HEK293 (cell line): ENCODE results near the gene EPHX1.

ENCODE experiments used
- CTCF ChIA-PET: fragments of 350-600 bp; formaldehyde crosslinking; extraction: SDS; loops from one replicate; lab custom pipeline; 2021; ENCODE audit warnings: antibody characterized with exemption; lab: Yijun Ruan, JAX
- POLR2A ChIA-PET: fragments of 300-600 bp; formaldehyde crosslinking; extraction: SDS; loops from one replicate; lab custom pipeline; 2020; ENCODE audit warnings: antibody characterized with exemption, inconsistent platforms; lab: Yijun Ruan, JAX
- H3K27ac ChIP-seq: fragments of 200-500 bp; sonication (Bioruptor generic); 2 replicates; pipeline ENCODE4 v1.5.1; 2014; ENCODE audit warnings: low read depth, low read length, control low read depth, inconsistent platforms; ENCODE audit errors: extremely low read depth
- H3K36me3 ChIP-seq, 2 experiments: fragments of 200-500 bp in 1 of 2; sonication (Bioruptor generic) in 1 of 2; 1 replicate in 1 of 2; 2 replicates in 1 of 2; pipeline ENCODE4 v1.5.1; 2014 to 2017; ENCODE audit warnings: inconsistent platforms in 2 of 2, low read length in 2 of 2; ENCODE audit not compliant: control insufficient read depth in 2 of 2, insufficient read depth in 1 of 2
- H3K4me1 ChIP-seq: fragments of 200-500 bp; sonication (Bioruptor generic); 2 replicates; pipeline ENCODE4 v1.5.1; 2014; ENCODE audit warnings: mild to moderate bottlenecking, low read length, inconsistent platforms; ENCODE audit not compliant: control insufficient read depth, insufficient read depth
- H3K4me3 ChIP-seq: 2 replicates; pipeline ENCODE4 v1.5.1; 2011; ENCODE audit warnings: low read depth, mild to moderate bottlenecking, control low read depth, low read length, moderate library complexity
- H3K9me3 ChIP-seq: fragments of 200-500 bp; sonication (Bioruptor generic); 2 replicates; pipeline ENCODE4 v1.5.1; 2014; ENCODE audit warnings: low read depth, low read length, inconsistent platforms; ENCODE audit not compliant: control insufficient read depth, insufficient read depth
- BCL6B ChIP-seq: fragments of 450-650 bp; formaldehyde crosslinking; IDR thresholded peaks from 2 replicates; pipeline ENCODE4 v1.5.1; 2017; ENCODE audit warnings: missing biosample characterization, missing genetic modification characterization
- GLIS1 ChIP-seq: fragments of 450-650 bp; formaldehyde crosslinking; IDR thresholded peaks from 2 replicates; pipeline ENCODE4 v1.5.1; 2016; ENCODE audit warnings: missing biosample characterization, missing genetic modification characterization
- IKZF3 ChIP-seq: fragments of 450-650 bp; IDR thresholded peaks from 2 replicates; pipeline ENCODE4 v1.5.0; 2018; ENCODE audit warnings: missing biosample characterization, mild to moderate bottlenecking, missing genetic modification characterization, moderate library complexity
- KLF1 ChIP-seq: fragments of 450-650 bp; formaldehyde crosslinking; IDR thresholded peaks from 2 replicates; pipeline ENCODE4 v1.5.1; 2016; ENCODE audit warnings: missing biosample characterization, missing genetic modification characterization
- PRDM4 ChIP-seq: fragments of 450-650 bp; formaldehyde crosslinking; IDR thresholded peaks from 2 replicates; pipeline ENCODE4 v1.5.1; 2017; ENCODE audit warnings: missing biosample characterization, missing genetic modification characterization
- REST ChIP-seq: fragments of 450-650 bp; formaldehyde crosslinking; IDR thresholded peaks from 2 replicates; pipeline ENCODE4 v1.5.1; 2016; ENCODE audit warnings: missing biosample characterization, missing genetic modification characterization
- SETDB1 ChIP-seq: IDR thresholded peaks from one replicate; pipeline ENCODE4 v1.6.1; 2017; ENCODE audit warnings: mild to moderate bottlenecking, low read length, moderate library complexity, mixed read lengths; ENCODE audit not compliant: insufficient read length
- SP2 ChIP-seq: fragments of 450-650 bp; formaldehyde crosslinking; IDR thresholded peaks from 2 replicates; pipeline ENCODE4 v1.5.1; 2016; ENCODE audit warnings: missing biosample characterization, missing genetic modification characterization
- SP3 ChIP-seq: fragments of 450-650 bp; formaldehyde crosslinking; IDR thresholded peaks from 2 replicates; pipeline ENCODE4 v1.5.1; 2016; ENCODE audit warnings: missing biosample characterization, missing genetic modification characterization
- SP7 ChIP-seq: fragments of 450-650 bp; formaldehyde crosslinking; IDR thresholded peaks from 2 replicates; pipeline ENCODE4 v1.5.1; 2016; ENCODE audit warnings: missing biosample characterization, missing genetic modification characterization
- YY2 ChIP-seq: fragments of 450-650 bp; formaldehyde crosslinking; IDR thresholded peaks from 2 replicates; pipeline ENCODE4 v1.5.1; 2016; ENCODE audit warnings: missing biosample characterization, missing genetic modification characterization
- ZBTB17 ChIP-seq: fragments of 450-650 bp; formaldehyde crosslinking; IDR thresholded peaks from 2 replicates; pipeline ENCODE4 v1.5.1; 2016; ENCODE audit warnings: missing biosample characterization, missing genetic modification characterization
- ZBTB8A ChIP-seq: fragments of 450-650 bp; formaldehyde crosslinking; IDR thresholded peaks from 2 replicates; pipeline ENCODE4 v1.5.1; 2016; ENCODE audit warnings: missing biosample characterization, missing genetic modification characterization
- ZEB2 ChIP-seq: fragments of 450-650 bp; formaldehyde crosslinking; IDR thresholded peaks from 2 replicates; pipeline ENCODE4 v1.5.1; 2016; ENCODE audit warnings: missing biosample characterization, missing genetic modification characterization
- ZFP69B ChIP-seq: fragments of 450-650 bp; formaldehyde crosslinking; IDR thresholded peaks from 2 replicates; pipeline ENCODE4 v1.5.1; 2016; ENCODE audit warnings: missing biosample characterization, missing genetic modification characterization
- ZNF239 ChIP-seq: fragments of 450-650 bp; formaldehyde crosslinking; IDR thresholded peaks from 2 replicates; pipeline ENCODE4 v1.5.1; 2016; ENCODE audit warnings: missing biosample characterization, missing genetic modification characterization
- ZNF335 ChIP-seq: fragments of 450-650 bp; formaldehyde crosslinking; conservative IDR thresholded peaks from 2 replicates; pipeline ENCODE4 v1.5.1; 2016; ENCODE audit warnings: missing biosample characterization, missing genetic modification characterization
- ZNF391 ChIP-seq: fragments of 450-650 bp; formaldehyde crosslinking; IDR thresholded peaks from 2 replicates; pipeline ENCODE4 v1.5.1; 2016; ENCODE audit warnings: low read depth, missing biosample characterization, missing genetic modification characterization, borderline replicate concordance
- ZNF548 ChIP-seq: fragments of 450-650 bp; formaldehyde crosslinking; IDR thresholded peaks from 2 replicates; pipeline ENCODE4 v1.5.1; 2016; ENCODE audit warnings: missing biosample characterization, missing genetic modification characterization
- ZNF549 ChIP-seq: fragments of 450-650 bp; IDR thresholded peaks from 2 replicates; pipeline ENCODE4 v1.5.1; 2018; ENCODE audit warnings: missing biosample characterization, missing genetic modification characterization, mild to moderate bottlenecking, inconsistent platforms, moderate library complexity
- ZNF561 ChIP-seq: fragments of 450-650 bp; IDR thresholded peaks from 2 replicates; pipeline ENCODE4 v1.5.1; 2018; ENCODE audit warnings: missing biosample characterization, missing genetic modification characterization, borderline replicate concordance
- ZNF580 ChIP-seq: fragments of 450-650 bp; formaldehyde crosslinking; IDR thresholded peaks from 2 replicates; pipeline ENCODE4 v1.5.1; 2016; ENCODE audit warnings: missing biosample characterization, missing genetic modification characterization
- ZNF600 ChIP-seq: fragments of 450-650 bp; formaldehyde crosslinking; IDR thresholded peaks from 2 replicates; pipeline ENCODE4 v1.5.1; 2016; ENCODE audit warnings: missing biosample characterization, missing genetic modification characterization
- ZNF629 ChIP-seq: fragments of 450-650 bp; formaldehyde crosslinking; IDR thresholded peaks from 2 replicates; pipeline ENCODE4 v1.5.1; 2017; ENCODE audit warnings: missing biosample characterization, missing genetic modification characterization
- ZNF654 ChIP-seq: fragments of 450-650 bp; formaldehyde crosslinking; IDR thresholded peaks from 2 replicates; pipeline ENCODE4 v1.5.1; 2016; ENCODE audit warnings: low read depth, missing biosample characterization, missing genetic modification characterization
- ZNF704 ChIP-seq: fragments of 450-650 bp; formaldehyde crosslinking; IDR thresholded peaks from 2 replicates; pipeline ENCODE4 v1.5.1; 2016; ENCODE audit warnings: missing biosample characterization, missing genetic modification characterization
- ZNF707 ChIP-seq: fragments of 450-650 bp; formaldehyde crosslinking; IDR thresholded peaks from 2 replicates; pipeline ENCODE4 v1.5.1; 2016; ENCODE audit warnings: missing biosample characterization, missing genetic modification characterization
- ZNF76 ChIP-seq: fragments of 450-650 bp; formaldehyde crosslinking; IDR thresholded peaks from 2 replicates; pipeline ENCODE4; 2016; ENCODE audit warnings: low read depth, missing biosample characterization, missing genetic modification characterization, borderline replicate concordance
- ZSCAN30 ChIP-seq: fragments of 450-650 bp; IDR thresholded peaks from 2 replicates; pipeline ENCODE4 v1.5.1; 2018; ENCODE audit warnings: missing biosample characterization, mild to moderate bottlenecking, missing genetic modification characterization, moderate library complexity

The EPHX1 gene

GRCh38 chr1:225881959-225882693 lies 72.2 kb downstream of the EPHX1 start, which contains the start of gene TMEM63A:
TMEM63A (minus strand) TSS chr1:225882380; CDS start chr1:225877580, 4,800 bp downstream.
- H3K4me1 ChIP-seq = no peaks in the 10 kb centered on the region; the same call in 1 of the 2 replicates
- peak within 1 kb of the TSS; percentile 86 for H3K4me3 ChIP-seq
- H3K9me3 ChIP-seq = no peaks in the 10 kb centered on the region
- peaks cover 0 to 8% of the 10 kb centered on the region in 2 experiments; a peak in 1 of 3 replicates for H3K36me3 ChIP-seq
- ChIA-PET CTCF (interaction anchor here (0.6 to 2.4 kb wide), 20 partner anchors 11 to 1209 kb away, joined by 3 to 13 read pairs (median 4); no protein-coding TSS in a partner anchor), POLR2A (interaction anchor here (0.5 to 3.6 kb wide), 32 partner anchors 9 to 1844 kb away, joined by 3 to 31 read pairs (median 6); partner anchors contain the start of genes ENAH, EPHX1, H3-3A and LBR)
- H3K27ac ChIP-seq = peak within 1 kb of the TSS; percentile 76
- TF ChIP-seq REST (tag by site-specific recombination) (0 out of 2 replicates have a peak, but pooled peaks have one; percentile 4), ZNF707 (no peak), ZNF391 (tag by site-specific recombination) (peak; percentile 46; the same call in 1 of the 2 replicates), SP3 (tag by site-specific recombination) (peak; percentile 80), IKZF3 (peak; percentile 55), ZNF548 (tag by site-specific recombination) (no peak), ZBTB8A (tag by site-specific recombination) (no peak; the same call in 1 of the 2 replicates), ZNF654 (tag by site-specific recombination) (no peak), GLIS1 (tag by site-specific recombination) (peak; percentile 95), YY2 (tag by site-specific recombination) (0 out of 2 replicates have a peak, but pooled peaks have one; percentile 26), ZSCAN30 (tag by site-specific recombination) (peak; percentile 62; the same call in 1 of the 2 replicates), SP2 (tag by site-specific recombination) (peak; percentile 87), ZBTB17 (tag by site-specific recombination) (peak; percentile 98), ZNF561 (tag by site-specific recombination) (peak; percentile 95), SETDB1 (no peak), ZNF76 (tag by site-specific recombination) (peak; percentile 15; the same call in 1 of the 2 replicates), ZNF629 (tag by site-specific recombination) (peak; percentile 60), ZEB2 (peak; percentile 86), KLF1 (peak; percentile 65; the same call in 1 of the 2 replicates), BCL6B (0 out of 2 replicates have a peak, but pooled peaks have one; percentile 28), ZNF580 (peak; percentile 71), PRDM4 (tag by site-specific recombination) (no peak), ZFP69B (tag by site-specific recombination) (peak; percentile 97), ZNF335 (tag by site-specific recombination) (peak; percentile 87), ZNF239 (tag by site-specific recombination) (peak; percentile 63; the same call in 1 of the 2 replicates), ZNF704 (tag by site-specific recombination) (no peak), SP7 (tag by site-specific recombination) (peak; percentile 81), ZNF549 (no peak), ZNF600 (tag by site-specific recombination) (peak; percentile 93)
